CD4-positive, alpha-beta T cell (primary cell): Measurements from ENCODE around the gene KCNJ6. TPM values are rescaled to one million over a fixed set of nuclear protein-coding genes. Genes with fewer than 3 reads are reported as not detected.
"Not testable (repeated sequence)": the region's sequence is repeated elsewhere in the genome, so short reads cannot be mapped to it uniquely, and the experiment has no call there.

Experiments used
- ATAC-seq: fragments of 200-7000 bp; cut with Tn5 transposase; one replicate; pipeline ENCODE4 v1.10.0; 2022; ENCODE audit warnings: mild to moderate bottlenecking; ENCODE audit not compliant: poor library complexity
- CTCF ChIA-PET: fragments of 350-600 bp; sonication (Branson Sonifier 250); formaldehyde crosslinking; loops from one replicate; lab custom pipeline; 2021; ENCODE audit warnings: antibody characterized with exemption, inconsistent platforms; lab: Charles Lee
- POLR2A ChIA-PET: fragments of 350-600 bp; sonication (Branson Sonifier 250); formaldehyde crosslinking; loops from one replicate; lab custom pipeline; 2021; ENCODE audit warnings: antibody characterized with exemption, inconsistent platforms; lab: Charles Lee
- DNase-seq, 14 experiments: peaks; one replicate each; pipeline ENCODE4 v3.0.0-alpha.2; 2013 to 2020; ENCODE audit warnings: mixed read lengths in 2 of 14
- H3K27ac ChIP-seq, 2 donors: one replicate each; pipeline versions ENCODE4 v1.5.1 to v1.7.0; 2013; ENCODE audit warnings: low read length in 2 of 2, low read depth in 1 of 2, mild to moderate bottlenecking in 1 of 2
- H3K27me3 ChIP-seq, 2 experiments: 1 replicate in 1 of 2; 2 replicates in 1 of 2; pipeline versions ENCODE4 v1.6.1 to v1.7.0; 2013; ENCODE audit warnings: low read length in 2 of 2, control low read depth in 1 of 2, mild to moderate bottlenecking in 1 of 2, moderate library complexity in 1 of 2; ENCODE audit not compliant: insufficient read depth in 2 of 2, control insufficient read depth in 1 of 2
- H3K36me3 ChIP-seq: one replicate; pipeline ENCODE4 v1.6.1; 2013; ENCODE audit warnings: low read length, control low read depth; ENCODE audit not compliant: insufficient read depth
- H3K4me1 ChIP-seq: one replicate; pipeline ENCODE4 v1.6.1; 2013; ENCODE audit warnings: low read length, control low read depth; ENCODE audit not compliant: insufficient read depth
- H3K4me3 ChIP-seq: one replicate; pipeline ENCODE4 v1.5.1; 2013; ENCODE audit warnings: mild to moderate bottlenecking, low read length, moderate library complexity
- H3K9me3 ChIP-seq, 2 experiments: 1 replicate in 1 of 2; 2 replicates in 1 of 2; pipeline versions ENCODE4 v1.6.1 to v1.7.0; 2013; ENCODE audit warnings: low read length in 2 of 2, mild to moderate bottlenecking in 2 of 2, control low read depth in 1 of 2, moderate library complexity in 1 of 2; ENCODE audit not compliant: control insufficient read depth in 1 of 2, insufficient read depth in 1 of 2
- H3K27ac Mint-ChIP-seq: one replicate; pipeline ENCODE4 v1.8.0; 2020; ENCODE audit warnings: mixed read lengths
- H3K27me3 Mint-ChIP-seq: one replicate; pipeline ENCODE4 v1.8.0; 2021; ENCODE audit warnings: mixed read lengths
- H3K36me3 Mint-ChIP-seq: one replicate; pipeline ENCODE4 v1.8.0; 2021; ENCODE audit warnings: low read depth, mixed read lengths
- H3K4me1 Mint-ChIP-seq: one replicate; pipeline ENCODE4 v1.8.0; 2021; ENCODE audit warnings: low read depth, mixed read lengths
- H3K4me3 Mint-ChIP-seq: one replicate; pipeline ENCODE4 v1.8.0; 2020; ENCODE audit warnings: mild to moderate bottlenecking, mixed read lengths
- H3K9me3 Mint-ChIP-seq: one replicate; pipeline ENCODE4 v1.8.0; 2020; ENCODE audit warnings: mixed read lengths
- CTCF ChIP-seq: fragments of 200-600 bp; IDR thresholded peaks from one replicate; pipeline ENCODE4 v1.8.0; 2022; ENCODE audit warnings: antibody characterized with exemption, mild to moderate bottlenecking
- intact Hi-C, 2 experiments: fragments of 100-400 bp; cut with DNase I in 1 of 2; cut with micrococcal nuclease in 1 of 2; formaldehyde crosslinking; loops; one replicate each; pipeline versions ENCODE4 v1.15.1 to v1.9.0; 2023 to 2025; cut with DNase I, micrococcal nuclease
- total RNA-seq, 174 experiments: library from RNA in 2 of 174; stranded (reverse) in 2 of 174; gene quantifications; one replicate each; pipeline ENCODE4 v1.2.3 and lab custom pipeline; 2021 to 2026

Gene KCNJ6
- total RNA-seq, 2 experiments from 2014 or later: not detected

GRCh38 chr21:37593015-37593414 is 323.2 kb downstream of the KCNJ6 start:
- no peaks in the 10 kb centered on the region for H3K27me3 Mint-ChIP-seq
- H3K36me3 Mint-ChIP-seq: no peaks in the 10 kb centered on the region
- Histone ChIP-seq H3K36me3 (no peaks in the 10 kb centered on the region), H3K4me3 (no peak overlapping the region), H3K9me3 (no peaks in the 10 kb centered on the region), H3K4me1 (no peaks in the 10 kb centered on the region), H3K27me3 (peaks cover 0 to 2% of the 10 kb centered on the region in 2 experiments), H3K27ac (no peak overlapping the region)
- no peak for TF ChIP-seq CTCF
- ChIA-PET CTCF (no interaction called here), POLR2A (no interaction called here)
- no peaks in the 10 kb centered on the region for H3K9me3 Mint-ChIP-seq
- H3K4me3 Mint-ChIP-seq: no peak overlapping the region
- DNase-seq (no peak), ATAC-seq (no peak)
- H3K27ac Mint-ChIP-seq: no peak overlapping the region
- intact Hi-C loops: no loop called here
- no peaks in the 10 kb centered on the region for H3K4me1 Mint-ChIP-seq

- Histone ChIP-seq H3K36me3 (no peaks in the 10 kb centered on the region), H3K9me3 (no peaks in the 10 kb centered on the region), H3K4me1 (no peaks in the 10 kb centered on the region), H3K4me3 (no peak overlapping the region), H3K27ac (no peak overlapping the region), H3K27me3 (peaks cover 0 to 2% of the 10 kb centered on the region in 2 experiments)
- no peaks in the 10 kb centered on the region for H3K4me1 Mint-ChIP-seq
- H3K4me3 Mint-ChIP-seq: no peak overlapping the region
- no peak overlapping the region for H3K27ac Mint-ChIP-seq
- POLR2A ChIA-PET: no interaction called here
- H3K27me3 Mint-ChIP-seq: no peaks in the 10 kb centered on the region
- CTCF ChIA-PET: no interaction called here
- no peaks in the 10 kb centered on the region for H3K9me3 Mint-ChIP-seq
- no peak for DNase-seq
- no peak for TF ChIP-seq CTCF
- intact Hi-C loops: no loop called here
- no peak for ATAC-seq
- no peaks in the 10 kb centered on the region for H3K36me3 Mint-ChIP-seq
Observed at GRCh38 chr21:37592496-37592895, 323.8 kb downstream of the KCNJ6 start.

GRCh38 chr21:37591994-37592393 is 324.3 kb downstream of the KCNJ6 start:
- CTCF ChIA-PET, H3K4me1 ChIP-seq, H3K9me3 ChIP-seq, H3K27me3 ChIP-seq, H3K27ac ChIP-seq, H3K4me1 Mint-ChIP-seq, intact Hi-C loops, H3K4me3 Mint-ChIP-seq, H3K27me3 Mint-ChIP-seq, H3K36me3 Mint-ChIP-seq, H3K4me3 ChIP-seq, H3K27ac Mint-ChIP-seq, DNase-seq, H3K9me3 Mint-ChIP-seq, H3K36me3 ChIP-seq, POLR2A ChIA-PET, ATAC-seq: not testable (repeated sequence)

- POLR2A ChIA-PET, ATAC-seq, H3K4me3 Mint-ChIP-seq, H3K9me3 ChIP-seq, H3K27ac Mint-ChIP-seq, H3K36me3 ChIP-seq, H3K27me3 Mint-ChIP-seq, H3K9me3 Mint-ChIP-seq, H3K27me3 ChIP-seq, CTCF ChIA-PET, H3K36me3 Mint-ChIP-seq, H3K4me1 ChIP-seq, H3K27ac ChIP-seq, DNase-seq, H3K4me3 ChIP-seq, intact Hi-C loops, H3K4me1 Mint-ChIP-seq: not testable (repeated sequence)
Observed at GRCh38 chr21:37590836-37591235, 325.4 kb downstream of the KCNJ6 start.

- H3K9me3 Mint-ChIP-seq, H3K4me1 Mint-ChIP-seq, POLR2A ChIA-PET, ATAC-seq, H3K36me3 Mint-ChIP-seq, H3K4me1 ChIP-seq, H3K36me3 ChIP-seq, CTCF ChIA-PET, H3K27me3 Mint-ChIP-seq, intact Hi-C loops, H3K27me3 ChIP-seq, H3K9me3 ChIP-seq, H3K4me3 ChIP-seq, DNase-seq, H3K4me3 Mint-ChIP-seq, H3K27ac ChIP-seq, H3K27ac Mint-ChIP-seq: not testable (repeated sequence)
Observed at GRCh38 chr21:37588644-37589043, 327.6 kb downstream of the KCNJ6 start.
